T47D (cell line): Measurements from ENCODE around the gene HBEGF.

Source experiments
- DNase-seq, 2 experiments: peaks; one replicate each; pipeline versions ENCODE4 v3.0.0 to v3.0.0-alpha.2; 2011 to 2012; ENCODE audit warnings: low read depth in 1 of 2, low spot score in 1 of 2
- JUND ChIP-seq: IDR thresholded peaks from 2 replicates; pipeline ENCODE4 v1.6.1; 2012; ENCODE audit warnings: low read depth
- in situ Hi-C: cut with HindIII; loops from 2 replicates; pipeline ENCODE4 v1.10.0; 2016; ENCODE audit warnings: low sequenced_read_pairs, low pct_unique_long_range_greater_than_20kb

The HBEGF gene, protein sequence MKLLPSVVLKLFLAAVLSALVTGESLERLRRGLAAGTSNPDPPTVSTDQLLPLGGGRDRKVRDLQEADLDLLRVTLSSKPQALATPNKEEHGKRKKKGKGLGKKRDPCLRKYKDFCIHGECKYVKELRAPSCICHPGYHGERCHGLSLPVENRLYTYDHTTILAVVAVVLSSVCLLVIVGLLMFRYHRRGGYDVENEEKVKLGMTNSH

GRCh38 chr5:140346348-140347221 is at the start of gene HBEGF:
Gene HBEGF, minus strand, starts transcription at chr5:140346603. Its CDS starts 275 bp downstream, at chr5:140346328.
- peak; percentile 94 to 97 for DNase-seq

GRCh38 chr5:140393738-140394137 is 47.3 kb upstream of the HBEGF start:
- DNase-seq, result no peak
- in situ Hi-C loops, result no loop called here
- no peak for TF ChIP-seq JUND

More at GRCh38 chr5:140346348-140347221, at the start of gene HBEGF:
- in situ Hi-C loops, result no loop called here
- no peak for TF ChIP-seq JUND

DNA sequence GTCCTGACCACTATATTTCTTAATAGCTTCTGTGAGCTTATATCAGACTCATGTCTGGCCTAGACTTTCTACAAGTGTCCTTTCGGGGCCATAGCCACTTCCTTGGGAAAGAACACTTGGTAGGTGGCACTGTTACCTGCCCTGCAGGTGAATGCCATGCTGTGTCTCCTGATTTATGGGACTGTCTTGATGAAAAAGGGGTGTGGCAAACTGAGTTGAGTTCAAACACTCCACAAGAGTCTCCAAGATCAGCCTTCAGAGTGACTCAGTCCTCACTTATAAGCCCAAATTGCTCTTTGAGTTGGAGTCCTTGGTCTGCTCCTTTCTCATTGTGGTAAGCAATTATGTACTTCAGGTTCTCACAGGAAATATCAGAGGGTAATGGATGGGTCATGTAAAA is 45.3 kb upstream of the HBEGF start:
- peak in 1 of 2 experiments; percentile 70 for DNase-seq

DNA sequence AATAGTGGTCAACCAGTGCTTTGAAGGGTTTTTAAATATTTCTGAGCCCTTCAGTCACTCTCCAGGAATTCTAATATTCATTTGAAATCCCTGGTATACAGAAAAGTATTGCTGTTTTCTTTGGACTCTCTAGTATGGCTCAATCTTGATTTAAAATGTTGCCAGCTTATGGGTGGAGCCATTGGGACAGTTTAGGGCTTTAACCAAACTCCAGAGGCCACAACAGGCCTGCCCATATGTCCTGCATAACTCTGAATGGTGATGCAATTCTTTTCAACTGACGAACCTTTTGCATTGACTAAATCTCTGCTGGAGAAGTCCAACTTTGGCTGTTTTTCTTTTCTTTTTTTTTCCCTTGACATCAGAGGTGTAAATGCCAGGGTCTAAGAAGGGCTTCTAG is 44.9 kb upstream of the HBEGF start:
- TF ChIP-seq JUND, result no peak
- peak in 1 of 2 experiments; percentile 52 for DNase-seq
- in situ Hi-C loops, result no loop called here

More for the DNA sequence above, 45.3 kb upstream of the HBEGF start:
- in situ Hi-C loops, result no loop called here
- TF ChIP-seq JUND, result no peak

- in situ Hi-C loops, result no loop called here
- no peak for DNase-seq
Observed at GRCh38 chr5:140388052-140388451, 41.6 kb upstream of the HBEGF start.

DNA sequence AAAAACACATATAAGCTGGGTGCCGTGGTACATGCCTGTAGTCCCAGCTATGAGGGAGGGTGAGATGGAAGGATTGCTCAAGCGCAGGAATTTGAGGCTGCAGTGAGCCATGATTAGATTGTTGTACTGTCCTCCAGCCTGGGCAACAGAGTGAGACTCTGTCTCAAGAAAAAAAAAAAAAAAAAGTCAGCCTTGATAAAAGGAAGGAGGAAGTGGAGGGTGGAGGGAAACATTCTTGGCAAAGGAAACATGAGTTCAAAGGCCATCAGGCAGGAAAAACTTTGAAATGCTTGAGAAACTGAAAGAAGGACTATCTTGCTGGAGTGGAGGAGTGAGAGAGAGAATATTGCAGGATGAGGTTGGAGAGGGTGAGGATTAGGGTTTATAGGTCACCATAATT is 36.9 kb upstream of the HBEGF start:
- DNase-seq, result no peak
- in situ Hi-C loops, result no loop called here
- no peak for TF ChIP-seq JUND

More at GRCh38 chr5:140388052-140388451, 41.6 kb upstream of the HBEGF start:
- no peak for TF ChIP-seq JUND

DNA sequence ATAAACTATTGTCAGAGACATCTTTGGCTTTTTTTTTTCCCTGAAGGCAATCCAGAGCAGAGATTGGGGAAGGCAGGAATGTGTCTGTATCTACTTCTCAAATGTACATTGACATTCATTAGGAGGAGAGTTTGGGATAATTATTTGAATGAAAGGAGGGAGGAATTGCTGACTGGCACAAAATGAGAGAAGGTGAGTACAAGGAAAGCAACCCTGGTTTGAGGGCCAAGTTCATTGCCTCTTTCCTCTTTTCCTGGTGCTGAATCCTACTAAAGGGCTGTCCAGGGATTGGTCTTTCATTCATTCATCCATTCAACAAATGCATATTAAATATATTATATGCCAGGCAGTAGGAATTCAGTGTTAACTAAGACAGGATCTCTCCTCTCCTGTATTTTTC is 36.5 kb upstream of the HBEGF start:
- DNase-seq, result no peak
- in situ Hi-C loops, result no loop called here
- TF ChIP-seq JUND, result no peak

- no peak for TF ChIP-seq JUND
- in situ Hi-C loops, result no loop called here
- no peak for DNase-seq
Observed at GRCh38 chr5:140381972-140382371, 35.6 kb upstream of the HBEGF start.

- no peak for TF ChIP-seq JUND
- in situ Hi-C loops, result no loop called here
- no peak for DNase-seq
Observed at GRCh38 chr5:140381351-140381750, 34.9 kb upstream of the HBEGF start.

DNA sequence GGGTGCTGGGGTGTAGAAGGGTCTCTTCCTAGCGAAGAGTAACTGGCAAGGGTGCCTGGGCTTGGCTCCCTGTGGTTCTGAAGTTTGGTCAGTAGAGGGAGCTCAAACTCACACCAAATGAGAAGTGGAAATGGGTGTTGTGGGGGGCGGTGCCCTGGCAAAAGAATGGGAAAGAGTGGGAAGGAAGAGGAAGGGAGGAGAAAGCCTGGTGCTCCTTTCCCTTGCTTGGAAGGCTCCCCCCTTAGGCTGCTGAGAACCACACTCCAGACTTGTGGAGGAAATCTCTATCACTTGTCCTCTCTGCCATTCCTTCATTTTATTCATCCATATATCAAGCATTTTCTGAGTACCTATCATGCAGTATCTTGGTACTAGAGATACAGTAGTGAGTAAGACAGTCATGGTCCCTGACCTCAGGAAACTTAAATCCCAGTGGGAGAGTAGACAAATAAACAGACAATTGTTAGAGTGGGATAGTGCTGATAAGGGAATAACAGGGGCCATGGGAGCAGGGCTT is 26.6 kb upstream of the HBEGF start:
- no peak for TF ChIP-seq JUND
- in situ Hi-C loops, result no loop called here
- peak; percentile 53 to 88 for DNase-seq

GRCh38 chr5:140371356-140372151 is 25.2 kb upstream of the HBEGF start:
- no peak for DNase-seq
- TF ChIP-seq JUND, result no peak
- in situ Hi-C loops, result no loop called here

- in situ Hi-C loops, result no loop called here
- DNase-seq, result no peak
- TF ChIP-seq JUND, result no peak
Observed at GRCh38 chr5:140367256-140368013, 21.0 kb upstream of the HBEGF start.
